ENCODE measurements around the gene FAM90A26.
"Not testable (repeated sequence)": the region's sequence is repeated elsewhere in the genome, so short reads cannot be mapped to it uniquely, and the experiment has no call there.

GRCh38 chr4:9148611-9149409, 21.4 kb upstream of the FAM90A26 start:
- not testable (repeated sequence) for TF ChIP-seq CTCF (conservative IDR thresholded peaks at IDR 0.05; ENCODE audit: low read depth, low read length); POLR2A (IDR thresholded peaks at IDR 0.05; ENCODE audit: low read depth, low read length); RCOR1 (IDR thresholded peaks at IDR 0.05; ENCODE audit: insufficient replicate concordance, low read length); RAD21 (IDR thresholded peaks at IDR 0.05; ENCODE audit: low read length); CEBPB (IDR thresholded peaks at IDR 0.05; ENCODE audit: low read depth, low read length); MAZ (IDR thresholded peaks at IDR 0.05; ENCODE audit: borderline replicate concordance, low read depth, low read length); SMC3 (IDR thresholded peaks at IDR 0.05; ENCODE audit: low read depth, low read length)
- TF ChIP-seq, protein P1, sequence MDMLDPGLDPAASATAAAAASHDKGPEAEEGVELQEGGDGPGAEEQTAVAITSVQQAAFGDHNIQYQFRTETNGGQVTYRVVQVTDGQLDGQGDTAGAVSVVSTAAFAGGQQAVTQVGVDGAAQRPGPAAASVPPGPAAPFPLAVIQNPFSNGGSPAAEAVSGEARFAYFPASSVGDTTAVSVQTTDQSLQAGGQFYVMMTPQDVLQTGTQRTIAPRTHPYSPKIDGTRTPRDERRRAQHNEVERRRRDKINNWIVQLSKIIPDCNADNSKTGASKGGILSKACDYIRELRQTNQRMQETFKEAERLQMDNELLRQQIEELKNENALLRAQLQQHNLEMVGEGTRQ (IDR thresholded peaks at IDR 0.05; ENCODE audit: low read depth, low read length) = not testable (repeated sequence)

Data from IMR-90 (cell line).